Right cardiac atrium (tissue), 5 donors: ENCODE measurements around the gene MFN2. TPM values are rescaled to one million over a fixed set of nuclear protein-coding genes. Genes with fewer than 3 reads are reported as not detected.
"Not testable (repeated sequence)": the region's sequence is repeated elsewhere in the genome, so short reads cannot be mapped to it uniquely, and the experiment has no call there.

Source experiments
- ATAC-seq, 2 donors: fragments of 200-7000 bp; cut with Tn5 transposase; one replicate each; pipeline versions ENCODE4 v1.8.0 to v1.9.1; 2020; ENCODE audit warnings: moderate library complexity in 2 of 2, mild to moderate bottlenecking in 1 of 2
- DNase-seq, 3 donors: peaks; one replicate each; pipeline ENCODE4 v3.0.0-alpha.2; 2020
- H3K27ac ChIP-seq: one replicate; pipeline ENCODE4 v1.5.1; 2013; ENCODE audit warnings: mild to moderate bottlenecking, low read length, control low read depth, moderate library complexity
- H3K27me3 ChIP-seq: one replicate; pipeline ENCODE4 v1.6.1; 2013; ENCODE audit not compliant: control insufficient read depth, insufficient read depth
- H3K4me1 ChIP-seq: one replicate; pipeline ENCODE4 v1.6.1; 2013; ENCODE audit warnings: low read length; ENCODE audit not compliant: control insufficient read depth, insufficient read depth
- H3K4me3 ChIP-seq: one replicate; pipeline ENCODE4 v1.5.1; 2013; ENCODE audit warnings: low read length, control low read depth
- H3K9me3 ChIP-seq: one replicate; pipeline ENCODE4 v1.6.1; 2013; ENCODE audit warnings: low read length; ENCODE audit not compliant: control insufficient read depth
- WGBS: extraction: QIAGEN DNeasy Blood & Tissue Kit; methylation state at CpG from one replicate; pipeline ENCODE4 v1.1.7; 2013; 5-methylcytosine and 5-hydroxymethylcytosine counted together
- intact Hi-C, 4 donors: fragments of 100-400 bp; cut with DNase I; formaldehyde crosslinking; loops; one replicate each; pipeline versions ENCODE4 v1.11.0 to v1.14.0; 2022 to 2023
- polyA plus RNA-seq: library from polyadenylated mRNA; stranded (reverse); fragments of 200-250 nt; gene quantifications from one replicate; pipeline ENCODE4 v1.2.3, GENCODE V29; 2013
- total RNA-seq, 4 donors: library from RNA; stranded (reverse); fragmentation: NEBNext Ultra II Directional; extraction: Animal tissue kit (Norgen Biotek cat#: 25700); gene quantifications; one replicate each; pipeline ENCODE4 v1.2.1, GENCODE V29; 2021
- donor health status: healthy with polysubstance abuse.
- donor health status: DM: no; HTN: yes; CAD: no.
- donor health status: DM: no; HTN: no; CAD: no.
- donor health status: DM: no; HTN: yes; CAD: no; lungs with severe emphysema.
- donor health status: DM: yes; HTN: yes; CAD: no.

MFN2 gene
- total and polyA plus RNA-seq, 5 donors: 237 to 449 (median 412) TPM

- H3K27me3 ChIP-seq: no peaks in the 10 kb centered on the region
- no peak overlapping the region for H3K4me3 ChIP-seq
- no peaks in the 10 kb centered on the region for H3K4me1 ChIP-seq
- WGBS: 80% methylated on average over 18 of the region's 18 CpGs
- DNase-seq (peak in 2 of 3 donors; percentile 8 to 14), ATAC-seq (no peak)
- H3K27ac ChIP-seq: no peak overlapping the region
- intact Hi-C loops: no loop called here
- H3K9me3 ChIP-seq: no peaks in the 10 kb centered on the region
These were observed 57.5 kb downstream of the MFN2 start for GRCh38 chr1:12037486-12038355.

- 49% methylated on average over 17 of the region's 17 CpGs for WGBS
- Histone ChIP-seq H3K27ac (no peak overlapping the region), H3K27me3 (no peaks in the 10 kb centered on the region), H3K9me3 (no peaks in the 10 kb centered on the region), H3K4me1 (no peaks in the 10 kb centered on the region), H3K4me3 (no peak overlapping the region)
- ATAC-seq (no peak), DNase-seq (peak in 1 of 3 donors; percentile 24)
- intact Hi-C loops: no loop called here
These were observed 58.3 kb downstream of the MFN2 start for GRCh38 chr1:12038356-12039163.

GRCh38 chr1:12039164-12039525 lies 58.9 kb downstream of the MFN2 start:
- no peak for ATAC-seq
- 50% methylated on average over 2 of the region's 2 CpGs for WGBS
- intact Hi-C loops: no loop called here
- Histone ChIP-seq H3K27me3 (no peaks in the 10 kb centered on the region), H3K4me3 (no peak overlapping the region), H3K4me1 (no peaks in the 10 kb centered on the region), H3K9me3 (no peaks in the 10 kb centered on the region), H3K27ac (no peak overlapping the region)
- DNase-seq: no peak

- H3K27me3 ChIP-seq, intact Hi-C loops, H3K27ac ChIP-seq, ATAC-seq, H3K4me1 ChIP-seq, H3K9me3 ChIP-seq, H3K4me3 ChIP-seq: not testable (repeated sequence)
- peak in 1 of 3 donors; percentile 17 for DNase-seq
- 91% methylated on average over 13 of the region's 13 CpGs for WGBS
These were observed 59.7 kb downstream of the MFN2 start for GRCh38 chr1:12039824-12040456.

GRCh38 chr1:12040457-12041051 lies 60.3 kb downstream of the MFN2 start:
- ATAC-seq (no peak), DNase-seq (peak in 1 of 3 donors; percentile 40)
- intact Hi-C loops: no loop called here
- no peak overlapping the region for H3K27ac ChIP-seq
- H3K4me1 ChIP-seq: no peaks in the 10 kb centered on the region
- 65% methylated on average over 6 of the region's 6 CpGs for whole genome bisulfite sequencing
- H3K27me3 ChIP-seq: no peaks in the 10 kb centered on the region
- H3K9me3 ChIP-seq: no peaks in the 10 kb centered on the region
- H3K4me3 ChIP-seq: no peak overlapping the region

- H3K4me3 ChIP-seq, DNase-seq, intact Hi-C loops, H3K4me1 ChIP-seq, H3K27me3 ChIP-seq, H3K9me3 ChIP-seq, H3K27ac ChIP-seq: not testable (repeated sequence)
- ATAC-seq: peak in 1 of 2 donors; percentile 15
- WGBS: 60% methylated on average over 15 of the region's 15 CpGs
These were observed 64.1 kb downstream of the MFN2 start for GRCh38 chr1:12044187-12044877.

GRCh38 chr1:12046749-12047119 lies 66.5 kb downstream of the MFN2 start:
- H3K27ac ChIP-seq: no peak overlapping the region
- H3K4me3 ChIP-seq: no peak overlapping the region
- no peaks in the 10 kb centered on the region for H3K4me1 ChIP-seq
- H3K27me3 ChIP-seq: no peaks in the 10 kb centered on the region
- 88% methylated on average over 6 of the region's 6 CpGs for WGBS
- peak in 1 of 3 donors; percentile 21 for DNase-seq
- intact Hi-C loops: no loop called here
- ATAC-seq: peak in 1 of 2 donors; percentile 28
- no peaks in the 10 kb centered on the region for H3K9me3 ChIP-seq

GRCh38 chr1:12047120-12047876 lies 67.1 kb downstream of the MFN2 start:
- peak in 1 of 2 donors; percentile 17 for ATAC-seq
- Histone ChIP-seq H3K27ac (no peak overlapping the region), H3K27me3 (no peaks in the 10 kb centered on the region), H3K9me3 (no peaks in the 10 kb centered on the region), H3K4me1 (peaks cover 2% of the 10 kb centered on the region), H3K4me3 (no peak overlapping the region)
- peak in 1 of 3 donors; percentile 32 for DNase-seq
- intact Hi-C loops: no loop called here
- 69% methylated on average over 18 of the region's 18 CpGs for WGBS

GRCh38 chr1:12048372-12048771 lies 68.1 kb downstream of the MFN2 start:
- intact Hi-C loops: no loop called here
- WGBS: 41% methylated on average over 2 of the region's 2 CpGs

GRCh38 chr1:12049616-12050015 lies 69.4 kb downstream of the MFN2 start:
- Histone ChIP-seq H3K4me3 (no peak overlapping the region), H3K9me3 (no peaks in the 10 kb centered on the region), H3K4me1 (peaks cover 2% of the 10 kb centered on the region), H3K27ac (no peak overlapping the region), H3K27me3 (no peaks in the 10 kb centered on the region)
- ATAC-seq (no peak), DNase-seq (no peak)
- 75% methylated on average over 4 of the region's 4 CpGs for WGBS
- intact Hi-C loops: no loop called here

More at GRCh38 chr1:12048372-12048771, 68.1 kb downstream of the MFN2 start:
- Histone ChIP-seq H3K4me3 (no peak overlapping the region), H3K4me1 (peaks cover 2% of the 10 kb centered on the region), H3K27ac (no peak overlapping the region), H3K9me3 (no peaks in the 10 kb centered on the region), H3K27me3 (no peaks in the 10 kb centered on the region)
- DNase-seq (no peak), ATAC-seq (no peak)
